ENCODE results near the gene SNX10. TPM values are rescaled to one million over a fixed set of nuclear protein-coding genes. Genes with fewer than 3 reads are reported as not detected.

SNX10 gene
- total RNA-seq, 2 donors from 2014 or later, result 1.3 to 6.7 TPM

DNA sequence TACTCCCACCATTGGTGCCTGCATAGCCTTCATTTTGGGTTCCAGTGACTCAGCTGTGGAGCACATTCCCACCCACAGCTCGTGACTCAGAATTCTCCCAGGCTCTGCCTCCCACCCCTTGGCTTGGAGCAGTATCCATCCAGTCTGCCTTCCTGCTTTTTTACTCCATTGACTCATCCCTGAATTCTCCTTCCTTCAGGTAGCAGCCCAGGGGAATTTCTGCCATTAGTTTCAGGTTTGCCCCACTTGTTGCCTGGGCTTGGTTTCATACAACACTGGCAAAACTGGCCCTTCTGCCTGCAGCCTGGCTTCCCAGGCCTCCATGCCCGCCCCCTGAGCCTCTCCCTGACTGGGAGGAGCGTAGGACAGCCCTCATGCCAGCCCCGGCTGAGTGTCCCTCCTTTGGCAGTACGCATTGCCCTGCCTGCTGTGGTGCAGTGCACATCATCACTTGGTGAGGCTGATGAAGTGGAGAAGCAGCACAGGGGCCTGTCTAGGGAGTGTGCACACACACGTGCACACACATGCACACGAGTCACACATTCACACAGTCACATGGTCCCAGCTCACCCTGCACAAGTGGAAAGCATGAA lies 55.0 kb downstream of the SNX10 start:
- Histone ChIP-seq H3K4me3 (no peak overlapping the region), H3K4me1 (peaks cover 35% of the 10 kb centered on the region), H3K27me3 (no peaks in the 10 kb centered on the region), H3K27ac (peak overlapping the region in 3 of 4 donors; percentile 53 to 83 (median 58)), H3K36me3 (replicated peaks in 1 of 2; ENCODE audit: insufficient read depth in 1 of 2, low read depth in 2 of 2) (no peaks in the 10 kb centered on the region), H3K9me3 (no peaks in the 10 kb centered on the region)
- intact Hi-C loops (cut with DNase I), result no loop called here
- peak in 2 of 3 donors; percentile 20 to 46 for TF ChIP-seq POLR2A (IDR thresholded peaks at IDR 0.05)
- TF ChIP-seq, protein P1, sequence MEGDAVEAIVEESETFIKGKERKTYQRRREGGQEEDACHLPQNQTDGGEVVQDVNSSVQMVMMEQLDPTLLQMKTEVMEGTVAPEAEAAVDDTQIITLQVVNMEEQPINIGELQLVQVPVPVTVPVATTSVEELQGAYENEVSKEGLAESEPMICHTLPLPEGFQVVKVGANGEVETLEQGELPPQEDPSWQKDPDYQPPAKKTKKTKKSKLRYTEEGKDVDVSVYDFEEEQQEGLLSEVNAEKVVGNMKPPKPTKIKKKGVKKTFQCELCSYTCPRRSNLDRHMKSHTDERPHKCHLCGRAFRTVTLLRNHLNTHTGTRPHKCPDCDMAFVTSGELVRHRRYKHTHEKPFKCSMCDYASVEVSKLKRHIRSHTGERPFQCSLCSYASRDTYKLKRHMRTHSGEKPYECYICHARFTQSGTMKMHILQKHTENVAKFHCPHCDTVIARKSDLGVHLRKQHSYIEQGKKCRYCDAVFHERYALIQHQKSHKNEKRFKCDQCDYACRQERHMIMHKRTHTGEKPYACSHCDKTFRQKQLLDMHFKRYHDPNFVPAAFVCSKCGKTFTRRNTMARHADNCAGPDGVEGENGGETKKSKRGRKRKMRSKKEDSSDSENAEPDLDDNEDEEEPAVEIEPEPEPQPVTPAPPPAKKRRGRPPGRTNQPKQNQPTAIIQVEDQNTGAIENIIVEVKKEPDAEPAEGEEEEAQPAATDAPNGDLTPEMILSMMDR (IDR thresholded peaks at IDR 0.05), result no peak
- 68 to 73% methylated on average over 4 to 7 of the region's 7 CpGs for WGBS, 2 donors
- DNase-seq, result peak in 1 of 4 donors; percentile 46
- peak; percentile 25 for ATAC-seq

DNA sequence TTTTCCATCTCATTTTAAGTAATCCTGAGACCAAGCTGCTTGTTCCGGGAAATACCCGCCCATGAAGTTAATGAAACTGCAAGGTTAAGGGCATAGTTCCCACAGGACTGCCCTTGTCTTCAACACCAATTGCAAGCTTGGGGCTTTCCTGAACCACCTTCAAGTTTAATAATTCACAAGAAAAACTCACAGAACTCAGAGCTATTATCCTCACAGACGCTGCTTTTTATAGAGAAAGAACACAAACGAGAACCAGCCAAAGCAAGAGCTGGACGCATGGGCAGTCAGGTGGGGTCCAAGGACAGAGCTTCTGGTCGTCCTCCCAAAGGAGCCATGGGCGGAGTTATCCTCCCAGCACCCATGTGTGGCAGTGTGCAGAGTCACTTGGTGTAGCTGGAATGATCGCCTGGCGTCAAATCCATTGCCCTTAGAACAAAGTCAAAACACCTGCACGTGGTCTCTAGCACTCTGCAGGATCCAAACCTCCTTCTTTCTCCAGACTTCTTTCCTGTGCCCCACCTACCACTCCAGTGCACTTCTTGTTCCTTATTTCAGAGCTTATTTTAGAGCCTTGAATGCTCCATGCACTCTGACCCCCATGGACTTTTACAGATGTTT lies 56.7 kb downstream of the SNX10 start:
- intact Hi-C loops (cut with DNase I), result no loop called here
- Histone ChIP-seq H3K4me1 (peaks cover 35% of the 10 kb centered on the region), H3K4me3 (no peak overlapping the region), H3K36me3 (replicated peaks in 1 of 2; ENCODE audit: insufficient read depth in 1 of 2, low read depth in 2 of 2) (no peaks in the 10 kb centered on the region), H3K27ac (peak overlapping the region in 3 of 4 donors; percentile 53 to 83 (median 58)), H3K27me3 (no peaks in the 10 kb centered on the region), H3K9me3 (no peaks in the 10 kb centered on the region)
- peak in 1 of 3 donors; percentile 21 for TF ChIP-seq POLR2A (IDR thresholded peaks at IDR 0.05)
- TF ChIP-seq, protein P1 (IDR thresholded peaks at IDR 0.05), result peak in 1 of 7 experiments; percentile 25
- ATAC-seq, result peak; percentile 89
- peak; percentile 60 to 85 (median 74) for DNase-seq
- 29 to 38% methylated on average over 10 of the region's 10 CpGs for WGBS, 2 donors

DNA sequence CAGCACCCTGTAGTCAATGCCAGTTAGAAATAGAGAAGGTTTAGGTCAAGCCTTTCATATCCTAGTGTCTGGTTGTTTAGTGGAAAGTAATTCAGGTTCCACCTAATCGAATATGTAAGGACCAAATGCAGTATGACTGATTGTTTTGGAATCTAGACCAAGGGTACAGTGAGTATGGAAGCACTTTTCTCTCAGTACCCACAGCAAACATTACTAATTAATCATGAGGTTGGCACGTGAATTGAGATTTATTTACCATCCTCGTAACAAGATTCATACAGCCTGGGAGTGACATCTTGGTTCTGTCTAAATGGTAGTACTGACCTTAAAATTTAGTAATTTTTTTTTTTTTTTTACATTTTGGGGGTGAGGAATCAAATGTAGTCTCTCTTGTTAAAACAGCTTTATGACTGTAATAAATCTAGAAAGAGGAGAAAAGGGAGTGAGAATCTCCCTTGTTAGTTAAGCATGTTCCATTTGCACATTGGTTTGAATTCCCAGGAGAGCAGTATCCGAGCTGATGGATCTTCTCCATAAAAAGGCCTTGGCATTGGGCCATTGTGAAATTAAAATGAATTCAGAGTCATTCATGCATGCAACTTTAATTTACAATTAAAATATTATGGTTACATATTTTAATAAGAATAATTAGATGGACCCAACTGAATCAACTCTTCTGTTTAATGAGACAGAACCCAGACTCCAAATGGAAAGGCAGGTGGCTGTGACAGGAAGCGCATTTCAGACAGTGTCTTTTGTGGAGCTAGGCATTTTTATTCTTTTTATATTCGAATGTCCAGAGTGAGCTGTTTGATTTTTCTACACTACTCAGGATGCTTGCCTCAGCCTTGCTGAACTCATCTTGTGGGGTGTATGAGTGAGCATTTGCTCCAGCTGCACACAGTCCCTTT lies 57.6 kb downstream of the SNX10 start:
- intact Hi-C loops (cut with DNase I), result no loop called here
- H3K9me3 ChIP-seq, result no peaks in the 10 kb centered on the region
- peak overlapping the region in 3 of 4 donors; percentile 53 to 83 (median 58) for H3K27ac ChIP-seq
- 60 to 71% methylated on average over 6 of the region's 6 CpGs for WGBS, 2 donors
- H3K4me1 ChIP-seq, result peaks cover 35% of the 10 kb centered on the region
- ATAC-seq (no peak), DNase-seq (no peak)
- H3K27me3 ChIP-seq, result no peaks in the 10 kb centered on the region
- TF ChIP-seq POLR2A (IDR thresholded peaks at IDR 0.05), result no peak
- TF ChIP-seq, protein P1 (IDR thresholded peaks at IDR 0.05), result no peak
- no peak overlapping the region for H3K4me3 ChIP-seq
- no peaks in the 10 kb centered on the region for H3K36me3 ChIP-seq (replicated peaks in 1 of 2; ENCODE audit: insufficient read depth in 1 of 2, low read depth in 2 of 2)

DNA sequence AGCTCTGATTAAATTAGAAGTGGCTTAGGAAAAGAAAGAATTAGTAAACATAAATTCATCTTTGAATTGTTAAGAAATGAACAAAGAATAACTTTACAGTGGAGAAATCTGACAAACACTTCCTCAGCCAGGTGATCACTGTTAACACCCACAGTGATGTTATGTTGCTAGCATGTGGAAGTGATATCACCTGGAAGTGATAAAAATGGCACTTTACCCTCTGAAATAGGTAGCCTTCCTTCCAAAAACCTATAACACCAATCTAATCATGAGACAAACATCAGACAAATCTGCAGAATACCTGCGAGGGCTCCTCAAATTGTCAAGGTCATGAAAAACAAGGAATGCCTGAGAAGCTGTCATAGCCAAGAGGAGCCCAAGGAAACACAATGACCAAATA lies 59.5 kb downstream of the SNX10 start:
- no peak for ATAC-seq
- no peaks in the 10 kb centered on the region for H3K36me3 ChIP-seq (replicated peaks in 1 of 2; ENCODE audit: insufficient read depth in 1 of 2, low read depth in 2 of 2)
- H3K4me1 ChIP-seq, result peaks cover 29% of the 10 kb centered on the region
- DNase-seq, result no peak
- H3K27ac ChIP-seq, result no peak overlapping the region
- H3K4me3 ChIP-seq, result no peak overlapping the region
- H3K9me3 ChIP-seq, result no peaks in the 10 kb centered on the region
- WGBS, 2 donors, result 36 to 46% methylated on average over 1 of the region's 1 CpG
- intact Hi-C loops (cut with DNase I), result loop anchor here (10.0 kb wide), 1 partner anchor 286 kb away; no protein-coding TSS in a partner anchor
- no peaks in the 10 kb centered on the region for H3K27me3 ChIP-seq
- TF ChIP-seq, protein P1 (IDR thresholded peaks at IDR 0.05), result no peak
- no peak for TF ChIP-seq POLR2A (IDR thresholded peaks at IDR 0.05)

Data from body of pancreas (tissue), 4 donors.